ENCODE results near the gene COL6A2. TPM values are rescaled to one million over a fixed set of nuclear protein-coding genes. Genes with fewer than 3 reads are reported as not detected.

Gene COL6A2
- total and polyA plus RNA-seq, 2 of the 4 experiments (the other 2 are of a cell fraction) = 208 to 1,065 TPM

DNA sequence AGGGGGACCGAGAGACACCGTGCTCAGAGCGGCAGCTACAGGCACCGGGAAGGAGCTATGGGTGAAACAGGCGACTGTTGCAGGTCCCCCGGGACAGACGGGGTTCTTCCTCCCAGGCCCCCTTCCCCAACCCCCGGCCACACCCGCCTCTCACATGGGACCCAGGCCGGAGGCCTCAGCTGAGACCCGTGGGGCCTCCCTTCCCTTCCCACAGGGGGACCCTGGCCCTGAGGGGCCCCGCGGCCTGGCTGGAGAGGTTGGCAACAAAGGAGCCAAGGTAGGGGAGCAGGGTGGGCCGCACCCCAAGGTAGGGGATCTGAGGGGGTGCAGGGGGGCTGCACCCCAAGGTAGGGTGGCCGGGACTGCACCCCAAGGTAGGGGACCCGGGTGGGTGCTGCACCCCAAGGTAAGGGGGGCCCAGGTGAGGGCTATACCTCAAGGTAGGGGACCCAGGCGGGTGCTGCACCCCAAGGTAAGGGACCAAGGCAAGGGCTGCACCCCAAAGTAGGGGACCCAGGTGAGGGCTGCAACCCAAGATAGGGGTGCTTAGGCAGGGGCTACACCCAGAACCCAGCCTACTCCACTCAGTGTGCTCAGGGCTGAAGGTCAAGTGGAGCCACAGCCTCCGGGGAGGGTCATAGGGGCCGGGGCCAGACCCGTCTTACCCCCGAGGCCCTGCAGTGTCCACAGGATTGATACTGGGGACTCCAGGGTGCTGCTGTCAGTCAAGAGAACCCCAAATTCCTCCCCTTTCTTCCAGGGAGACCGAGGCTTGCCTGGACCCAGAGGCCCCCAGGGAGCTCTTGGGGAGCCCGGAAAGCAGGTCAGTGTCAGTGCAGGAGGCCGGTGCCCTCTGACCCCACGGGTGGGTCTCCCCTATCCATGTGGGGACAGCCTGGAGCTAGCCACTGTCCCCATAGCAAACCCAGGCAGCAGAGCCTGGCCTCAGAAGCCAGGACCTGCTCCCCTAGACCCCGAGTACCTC lies 22.7 kb downstream of the COL6A2 start:
- BruUV-seq (replicated peaks) = no TSS peak
- H4K8ac ChIP-seq (ENCODE audit: low read depth in 2 of 2, low read length in 2 of 2) = no peak overlapping the region
- H4K20me1 ChIP-seq (ENCODE audit: insufficient read depth, low read length) = peaks cover 92% of the 10 kb centered on the region
- H3K36me3 ChIP-seq (ENCODE audit: control insufficient read depth, insufficient read depth, low read length) = peaks cover 99% of the 10 kb centered on the region
- no peak for ATAC-seq (ENCODE audit: low read depth)
- H3K4ac ChIP-seq (ENCODE audit: low read depth, low read length) = no peak overlapping the region
- H4K91ac ChIP-seq (ENCODE audit: insufficient read depth, low read depth, low read length) = no peak overlapping the region
- dilution Hi-C loops (cut with HindIII; ENCODE audit: low sequenced_read_pairs, unreplicated experiment) (no loop called here), in situ Hi-C loops (cut with MboI; ENCODE audit: low sequenced_read_pairs) (no loop called here), intact Hi-C loops (cut with micrococcal nuclease) (no loop called here)
- no peak for DNase-seq
- H2BK15ac ChIP-seq (ENCODE audit: low read depth, low read length) = no peak overlapping the region
- H2AK9ac ChIP-seq (replicated peaks; ENCODE audit: low read depth, low read length, poor library complexity) = peak overlapping the region; percentile 91
- H3K4me2 ChIP-seq (ENCODE audit: low read depth, low read length) = no peak overlapping the region
- H3K18ac ChIP-seq (ENCODE audit: low read depth, low read length) = no peak overlapping the region
- peaks cover 24% of the 10 kb centered on the region for H3K9me1 ChIP-seq (ENCODE audit: insufficient read depth, low read length)
- H2BK120ac ChIP-seq (ENCODE audit: low read depth, low read length) = no peak overlapping the region
- H3K27ac ChIP-seq (ENCODE audit: insufficient read depth, low read length) = peak overlapping the region; percentile 49; the same call in 1 of the 2 replicates
- H2AFZ ChIP-seq (replicated peaks; ENCODE audit: low read length, poor library complexity) = peak overlapping the region; percentile 51
- peaks cover 9% of the 10 kb centered on the region; the same call in 1 of the 2 replicates for H3K4me1 ChIP-seq (ENCODE audit: control insufficient read depth, insufficient read depth, low read length)
- H3K14ac ChIP-seq (replicated peaks; ENCODE audit: low read depth, low read length) = no peak overlapping the region; the same call in 1 of the 2 replicates
- no peaks in the 10 kb centered on the region for H3K27me3 ChIP-seq (ENCODE audit: control insufficient read depth, insufficient read depth, low read length)
- peaks cover 19 to 100% of the 10 kb centered on the region in 2 experiments for H3K79me1 ChIP-seq (ENCODE audit: low read depth in 1 of 2, low read length in 2 of 2)
- no peak overlapping the region for H2BK5ac ChIP-seq (ENCODE audit: low read depth, low read length, poor library complexity, severe bottlenecking)
- 100% methylated on average over 2 of the region's 26 CpGs; no CpG with 5 or more reads in 1 of the 2 experiments for WGBS, 2 experiments (ENCODE audit: extremely low coverage in 2 of 2, insufficient read length in 1 of 2)
- no peak overlapping the region for H3K9ac ChIP-seq (ENCODE audit: low read depth, low read length)
- H2BK20ac ChIP-seq (ENCODE audit: low read depth, low read length) = no peak overlapping the region
- ChIA-PET POLR2A (ENCODE audit: unreplicated experiment) (no interaction called here), CTCF (no interaction called here)
- no peak overlapping the region; the same call in 1 of the 2 replicates for H4K5ac ChIP-seq (ENCODE audit: low read depth, low read length)
- H3K9me3 ChIP-seq (ENCODE audit: control insufficient read depth, insufficient read depth, low read length) = no peaks in the 10 kb centered on the region
- H3K4me3 ChIP-seq (ENCODE audit: insufficient read depth, low read depth, low read length) = no peak overlapping the region
- no peak overlapping the region for H3K23ac ChIP-seq (ENCODE audit: low read depth, low read length)
- no peak overlapping the region for H3K56ac ChIP-seq (ENCODE audit: extremely low read depth, insufficient read depth, low read length)
- H2AK5ac ChIP-seq (ENCODE audit: low read depth, low read length) = no peak overlapping the region
- TF ChIP-seq MAFK (IDR thresholded peaks at IDR 0.05; ENCODE audit: low read depth, low read length) (no peak), SMC3 (IDR thresholded peaks at IDR 0.05; ENCODE audit: low read depth, low read length) (no peak), POLR2A (IDR thresholded peaks at IDR 0.05; ENCODE audit: low read depth, low read length) (no peak), FOS (IDR thresholded peaks at IDR 0.05; ENCODE audit: low read depth, low read length) (no peak), CEBPB (IDR thresholded peaks at IDR 0.05; ENCODE audit: low read depth, low read length) (no peak), NFE2L2 (IDR thresholded peaks at IDR 0.05; ENCODE audit: low read depth, low read length) (no peak), RAD21 (IDR thresholded peaks at IDR 0.05; ENCODE audit: low read length) (no peak), RFX5 (IDR thresholded peaks at IDR 0.05; ENCODE audit: low read depth, low read length) (no peak), RCOR1 (IDR thresholded peaks at IDR 0.05; ENCODE audit: insufficient replicate concordance, low read length) (no peak), MAZ (IDR thresholded peaks at IDR 0.05; ENCODE audit: borderline replicate concordance, low read depth, low read length) (no peak), CHD1 (IDR thresholded peaks at IDR 0.05; ENCODE audit: low read depth, low read length) (no peak)
- TF ChIP-seq, protein P1, sequence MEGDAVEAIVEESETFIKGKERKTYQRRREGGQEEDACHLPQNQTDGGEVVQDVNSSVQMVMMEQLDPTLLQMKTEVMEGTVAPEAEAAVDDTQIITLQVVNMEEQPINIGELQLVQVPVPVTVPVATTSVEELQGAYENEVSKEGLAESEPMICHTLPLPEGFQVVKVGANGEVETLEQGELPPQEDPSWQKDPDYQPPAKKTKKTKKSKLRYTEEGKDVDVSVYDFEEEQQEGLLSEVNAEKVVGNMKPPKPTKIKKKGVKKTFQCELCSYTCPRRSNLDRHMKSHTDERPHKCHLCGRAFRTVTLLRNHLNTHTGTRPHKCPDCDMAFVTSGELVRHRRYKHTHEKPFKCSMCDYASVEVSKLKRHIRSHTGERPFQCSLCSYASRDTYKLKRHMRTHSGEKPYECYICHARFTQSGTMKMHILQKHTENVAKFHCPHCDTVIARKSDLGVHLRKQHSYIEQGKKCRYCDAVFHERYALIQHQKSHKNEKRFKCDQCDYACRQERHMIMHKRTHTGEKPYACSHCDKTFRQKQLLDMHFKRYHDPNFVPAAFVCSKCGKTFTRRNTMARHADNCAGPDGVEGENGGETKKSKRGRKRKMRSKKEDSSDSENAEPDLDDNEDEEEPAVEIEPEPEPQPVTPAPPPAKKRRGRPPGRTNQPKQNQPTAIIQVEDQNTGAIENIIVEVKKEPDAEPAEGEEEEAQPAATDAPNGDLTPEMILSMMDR (conservative IDR thresholded peaks at IDR 0.05; ENCODE audit: low read depth, low read length) = no peak
- TF ChIP-seq, protein P2, sequence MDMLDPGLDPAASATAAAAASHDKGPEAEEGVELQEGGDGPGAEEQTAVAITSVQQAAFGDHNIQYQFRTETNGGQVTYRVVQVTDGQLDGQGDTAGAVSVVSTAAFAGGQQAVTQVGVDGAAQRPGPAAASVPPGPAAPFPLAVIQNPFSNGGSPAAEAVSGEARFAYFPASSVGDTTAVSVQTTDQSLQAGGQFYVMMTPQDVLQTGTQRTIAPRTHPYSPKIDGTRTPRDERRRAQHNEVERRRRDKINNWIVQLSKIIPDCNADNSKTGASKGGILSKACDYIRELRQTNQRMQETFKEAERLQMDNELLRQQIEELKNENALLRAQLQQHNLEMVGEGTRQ (IDR thresholded peaks at IDR 0.05; ENCODE audit: low read depth, low read length) = no peak
- TF ChIP-seq, protein P3, sequence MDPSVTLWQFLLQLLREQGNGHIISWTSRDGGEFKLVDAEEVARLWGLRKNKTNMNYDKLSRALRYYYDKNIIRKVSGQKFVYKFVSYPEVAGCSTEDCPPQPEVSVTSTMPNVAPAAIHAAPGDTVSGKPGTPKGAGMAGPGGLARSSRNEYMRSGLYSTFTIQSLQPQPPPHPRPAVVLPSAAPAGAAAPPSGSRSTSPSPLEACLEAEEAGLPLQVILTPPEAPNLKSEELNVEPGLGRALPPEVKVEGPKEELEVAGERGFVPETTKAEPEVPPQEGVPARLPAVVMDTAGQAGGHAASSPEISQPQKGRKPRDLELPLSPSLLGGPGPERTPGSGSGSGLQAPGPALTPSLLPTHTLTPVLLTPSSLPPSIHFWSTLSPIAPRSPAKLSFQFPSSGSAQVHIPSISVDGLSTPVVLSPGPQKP (IDR thresholded peaks at IDR 0.05; ENCODE audit: borderline replicate concordance, low read depth, low read length) = no peak
